ENCODE measurements around the gene RNASET2.

DNA sequence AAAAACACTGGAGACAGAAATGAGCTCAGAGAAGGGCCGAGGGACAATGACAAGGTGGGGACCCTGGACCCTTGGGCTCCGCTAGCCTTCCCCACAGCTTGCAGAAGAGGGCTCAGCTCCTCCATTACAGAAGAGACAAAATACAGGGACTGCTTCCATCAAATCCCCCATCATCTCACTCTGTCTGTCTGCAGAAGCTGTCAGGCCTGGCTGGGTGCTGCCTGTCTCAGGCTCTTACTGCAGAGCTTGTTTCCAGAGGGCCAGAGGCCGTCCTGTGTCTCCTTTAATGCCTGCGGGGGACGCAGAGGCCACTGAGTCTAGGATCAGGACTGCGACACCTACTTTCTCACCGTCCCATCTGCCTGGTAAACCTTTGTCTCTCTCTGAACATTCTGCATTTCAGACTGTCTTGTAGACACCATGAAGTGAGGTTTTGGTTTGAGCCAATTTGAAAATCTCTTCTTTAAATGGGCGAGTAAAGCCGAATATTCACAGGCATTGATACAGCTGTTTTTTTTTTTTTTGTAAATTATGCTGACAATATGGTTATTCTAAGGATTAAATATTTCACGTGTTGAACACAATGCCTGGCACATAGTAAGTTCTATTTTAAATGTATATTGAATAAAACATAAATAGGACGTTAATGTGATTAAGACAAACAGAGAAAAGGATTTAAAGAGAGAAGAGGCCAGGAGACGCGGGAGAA lies 28.3 kb downstream of the RNASET2 start:
- TF ChIP-seq, protein P1, sequence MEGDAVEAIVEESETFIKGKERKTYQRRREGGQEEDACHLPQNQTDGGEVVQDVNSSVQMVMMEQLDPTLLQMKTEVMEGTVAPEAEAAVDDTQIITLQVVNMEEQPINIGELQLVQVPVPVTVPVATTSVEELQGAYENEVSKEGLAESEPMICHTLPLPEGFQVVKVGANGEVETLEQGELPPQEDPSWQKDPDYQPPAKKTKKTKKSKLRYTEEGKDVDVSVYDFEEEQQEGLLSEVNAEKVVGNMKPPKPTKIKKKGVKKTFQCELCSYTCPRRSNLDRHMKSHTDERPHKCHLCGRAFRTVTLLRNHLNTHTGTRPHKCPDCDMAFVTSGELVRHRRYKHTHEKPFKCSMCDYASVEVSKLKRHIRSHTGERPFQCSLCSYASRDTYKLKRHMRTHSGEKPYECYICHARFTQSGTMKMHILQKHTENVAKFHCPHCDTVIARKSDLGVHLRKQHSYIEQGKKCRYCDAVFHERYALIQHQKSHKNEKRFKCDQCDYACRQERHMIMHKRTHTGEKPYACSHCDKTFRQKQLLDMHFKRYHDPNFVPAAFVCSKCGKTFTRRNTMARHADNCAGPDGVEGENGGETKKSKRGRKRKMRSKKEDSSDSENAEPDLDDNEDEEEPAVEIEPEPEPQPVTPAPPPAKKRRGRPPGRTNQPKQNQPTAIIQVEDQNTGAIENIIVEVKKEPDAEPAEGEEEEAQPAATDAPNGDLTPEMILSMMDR (IDR thresholded peaks at IDR 0.05; ENCODE audit: poor library complexity), result no peak
- TF ChIP-seq EZH2 (IDR thresholded peaks at IDR 0.05; ENCODE audit: borderline replicate concordance) (no peak), EZH2phosphoT487 (IDR thresholded peaks at IDR 0.05; ENCODE audit: low read depth, severe bottlenecking, unreplicated experiment) (no peak)

All from hepatocyte (in vitro differentiated cells).